HG02840 (cell line): ENCODE results near the gene DNAJC17.

Experiments
- ATAC-seq: cut with Tn5 transposase; IDR thresholded peaks from one replicate; pipeline ENCODE4 v1.9.1; 2021; ENCODE audit warnings: mild to moderate bottlenecking, moderate library complexity, moderate number of reproducible peaks; ENCODE audit not compliant: unreplicated experiment, low FRiP score

The DNAJC17 gene

DNA sequence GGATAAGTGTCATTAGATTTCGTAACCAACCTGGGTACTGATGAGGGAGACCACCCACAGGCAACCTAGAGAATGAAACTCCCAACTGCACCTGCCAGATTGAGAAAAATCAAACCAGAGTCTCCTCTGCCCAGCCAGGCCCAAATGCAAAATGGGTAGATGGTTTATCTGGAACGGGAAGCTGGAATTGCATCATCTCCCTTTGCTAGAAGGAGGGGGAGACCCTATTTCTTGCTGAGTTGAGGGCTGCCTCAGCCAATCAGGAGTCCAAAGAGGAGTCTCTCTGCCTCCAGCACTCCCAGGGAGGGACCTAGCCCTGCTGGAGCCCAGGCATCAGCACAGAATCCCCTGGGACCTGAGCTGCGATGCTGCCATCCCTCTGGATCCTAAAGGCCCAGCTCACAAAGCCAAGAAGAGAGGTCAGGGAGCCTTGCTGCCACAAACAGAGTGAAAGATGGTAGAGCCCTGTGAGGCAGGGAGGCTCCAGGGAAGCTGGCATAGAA, 60.3 kb downstream of the DNAJC17 start:
- ATAC-seq: no peak

DNA sequence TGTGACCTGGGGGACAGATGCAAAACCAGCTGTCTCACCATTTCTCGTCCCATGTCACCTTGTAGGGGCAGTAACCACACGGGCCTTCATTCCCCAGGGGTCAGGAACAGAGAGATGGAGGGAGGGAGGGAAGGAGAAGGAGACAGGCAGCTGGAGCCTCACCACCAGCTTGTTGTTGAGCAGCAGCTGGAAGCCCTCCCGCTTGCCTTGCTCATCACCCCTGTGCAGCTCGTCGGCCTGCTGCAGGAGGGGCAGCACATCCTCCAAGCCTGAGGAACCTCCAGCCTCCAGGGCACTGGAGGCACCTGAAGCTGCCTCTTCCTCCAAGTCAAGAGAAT, 62.5 kb downstream of the DNAJC17 start:
- no peak for ATAC-seq

DNA sequence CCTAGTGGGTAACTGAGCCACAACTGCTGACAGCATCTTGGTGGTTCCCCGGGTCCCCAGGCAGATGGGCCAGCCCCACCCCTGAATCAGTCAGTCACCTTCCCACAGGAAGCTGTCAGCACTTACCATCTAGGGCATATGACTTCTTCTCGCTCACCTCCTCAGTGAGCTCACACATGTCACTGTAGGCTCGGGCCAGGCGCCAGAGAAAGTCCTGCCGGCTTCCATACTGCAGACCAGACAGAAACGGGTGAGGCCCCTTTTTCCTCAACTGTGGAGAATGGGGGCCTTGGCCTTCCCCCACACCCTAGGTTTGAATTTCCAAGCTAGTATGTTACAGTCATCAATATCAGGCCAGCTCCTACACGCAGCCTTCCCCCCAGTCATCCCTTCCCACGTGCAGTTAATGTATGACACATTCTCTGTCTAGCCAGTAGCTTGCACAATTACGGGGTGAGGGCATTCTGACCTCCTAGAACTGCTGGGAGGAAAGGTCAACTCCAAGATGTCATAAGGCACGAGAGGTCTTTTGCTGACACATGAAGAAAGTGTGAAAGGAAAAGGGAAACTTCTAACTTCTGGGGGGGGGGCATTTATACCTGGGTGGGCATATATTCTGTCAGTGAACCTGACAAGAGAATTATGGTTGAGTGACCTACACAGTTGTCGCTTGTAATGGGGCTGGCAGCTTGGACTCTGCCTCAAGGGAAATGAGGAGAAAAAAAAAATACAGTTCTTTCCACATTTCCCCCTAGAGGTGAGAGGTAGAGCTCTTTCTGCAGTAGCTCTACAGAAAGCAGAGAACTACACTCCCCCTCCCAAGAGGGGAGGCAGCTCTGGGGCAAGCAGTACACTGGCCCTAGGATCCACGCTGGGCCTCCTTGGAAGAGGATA, 63.1 kb downstream of the DNAJC17 start:
- ATAC-seq: no peak

DNA sequence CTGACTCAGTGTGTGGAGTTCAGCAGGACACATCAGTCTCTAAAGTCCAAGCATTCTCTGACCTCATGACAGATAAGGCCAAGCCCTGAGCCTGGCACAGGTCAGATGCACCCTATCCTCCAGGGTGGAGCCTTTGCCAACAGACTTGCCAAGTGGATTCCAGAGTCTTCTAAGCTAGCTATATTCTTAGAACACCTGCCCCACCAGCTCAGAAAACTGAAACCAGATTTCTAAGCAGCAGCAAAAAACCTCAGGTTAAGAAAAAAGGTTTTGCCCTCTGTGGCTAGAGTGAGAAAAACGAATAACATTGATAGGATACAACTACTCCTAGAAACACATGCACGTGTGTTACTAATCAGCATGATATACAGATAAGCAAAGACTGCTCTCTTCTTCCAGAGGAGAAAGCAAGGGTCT, 63.8 kb downstream of the DNAJC17 start:
- ATAC-seq: no peak

DNA sequence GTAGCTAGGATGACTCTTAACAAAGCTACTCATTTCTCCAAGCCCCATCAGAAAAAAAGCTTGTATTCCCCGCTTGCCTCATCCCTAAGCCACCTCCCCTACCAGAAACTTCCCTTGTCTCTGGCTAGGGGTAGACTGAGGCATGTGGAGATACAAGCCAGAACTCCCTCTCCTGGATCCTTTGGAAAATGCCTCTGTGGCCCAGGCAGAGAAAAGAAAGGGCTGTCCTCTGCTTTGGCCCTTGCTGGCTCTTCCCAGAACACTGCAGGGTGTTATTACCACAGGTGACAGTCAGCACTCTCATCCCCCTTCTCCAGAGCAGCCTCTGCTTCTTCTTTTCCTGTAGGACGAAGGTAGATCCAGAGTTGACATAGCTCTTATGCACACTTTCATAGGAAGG, 67.4 kb downstream of the DNAJC17 start:
- ATAC-seq: no peak

DNA sequence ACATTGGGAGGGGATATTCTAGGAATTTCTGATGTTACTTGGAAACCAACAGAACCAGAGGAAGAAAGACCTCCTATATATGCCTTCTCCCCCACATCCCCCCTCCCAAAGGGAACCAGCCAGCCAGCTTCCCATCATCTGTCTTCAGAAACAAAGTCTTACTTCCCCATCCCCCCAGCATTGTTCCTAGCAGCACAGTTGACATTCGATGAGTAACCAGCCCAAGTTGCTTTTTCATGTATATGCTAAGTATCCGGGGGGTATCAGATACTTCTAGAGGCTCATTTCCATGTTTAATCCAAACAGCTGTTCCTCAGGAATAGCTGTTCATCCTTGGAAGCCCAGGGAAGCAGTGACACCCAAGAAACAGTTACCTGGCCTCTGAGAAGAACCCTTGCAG, 68.2 kb downstream of the DNAJC17 start:
- no peak for ATAC-seq

DNA sequence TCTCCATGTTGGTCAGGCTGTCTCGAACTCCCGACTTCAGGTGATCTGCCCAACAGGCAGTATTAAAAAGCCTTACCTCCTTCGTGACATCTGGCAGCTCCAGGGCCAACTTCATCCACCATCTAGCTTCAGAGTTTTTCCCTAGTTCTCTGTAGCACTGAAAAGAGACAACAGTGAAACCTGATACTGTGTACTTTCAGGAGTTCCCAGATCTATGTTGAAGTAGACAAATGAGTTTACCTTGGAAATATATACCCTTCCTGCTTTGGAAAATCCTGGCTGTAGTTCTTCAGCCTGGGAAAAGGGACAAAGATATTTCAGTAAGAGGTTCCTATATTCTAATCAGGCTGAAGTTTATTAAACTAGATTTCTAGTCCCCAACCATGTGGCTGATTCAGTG, 70.2 kb downstream of the DNAJC17 start:
- ATAC-seq: no peak

DNA sequence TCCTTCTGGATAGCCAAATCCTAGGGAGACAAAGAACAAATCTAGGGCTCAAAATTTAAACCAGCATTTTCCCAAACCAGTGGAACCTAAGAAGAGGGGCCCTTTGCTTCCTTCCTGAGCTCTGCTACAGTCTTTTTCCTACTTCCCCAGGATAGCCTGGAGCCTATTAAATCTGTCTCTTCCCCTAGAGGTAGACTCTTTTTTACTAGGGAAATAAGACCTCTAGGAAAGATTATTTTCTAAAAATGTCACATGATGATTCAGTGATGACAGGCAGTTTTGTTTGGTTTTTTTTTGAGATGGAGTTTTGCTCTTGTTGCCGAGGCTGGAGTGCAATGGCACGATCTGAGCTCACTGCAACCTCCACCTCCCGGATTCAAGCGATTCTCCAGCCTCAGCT, 70.7 kb downstream of the DNAJC17 start:
- no peak for ATAC-seq

DNA sequence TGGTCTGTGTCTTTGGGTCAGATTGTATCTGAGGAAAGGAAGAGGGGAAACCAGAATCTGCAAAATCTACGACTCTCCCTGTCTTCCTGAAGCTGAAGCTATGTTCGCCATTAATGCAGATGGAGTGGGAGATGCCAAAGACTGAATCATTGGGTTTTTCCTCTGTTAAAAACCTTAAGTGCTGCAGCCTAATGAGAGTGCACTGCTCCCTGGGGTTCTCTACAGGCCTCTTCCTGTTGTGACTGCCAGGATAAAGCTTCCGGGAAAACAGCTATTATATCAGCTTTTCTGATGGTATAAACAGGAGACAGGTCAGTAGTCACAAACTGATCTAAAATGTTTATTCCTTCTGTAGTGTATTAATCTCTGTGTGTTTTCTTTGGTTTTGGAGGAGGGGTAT, 76.2 kb downstream of the DNAJC17 start:
- no peak for ATAC-seq

DNA sequence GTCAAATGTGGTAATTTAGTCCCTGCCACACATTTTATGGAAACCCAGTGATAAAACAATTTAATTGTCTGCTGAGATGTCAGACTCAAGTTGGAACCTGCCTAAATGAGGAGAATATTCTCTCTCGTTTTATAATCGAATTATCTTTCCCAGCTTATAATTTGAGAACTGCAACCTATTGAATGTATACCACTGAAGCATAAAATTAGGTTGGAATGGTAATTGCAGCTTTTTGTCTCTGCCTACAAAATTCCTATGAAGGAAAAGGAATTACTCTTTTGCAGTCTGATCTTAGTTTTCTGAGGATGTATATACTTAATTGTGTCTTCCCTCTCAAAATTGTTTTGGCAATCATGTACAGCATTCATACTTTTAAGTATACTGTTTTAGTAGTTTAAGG, 83.4 kb downstream of the DNAJC17 start:
- no peak for ATAC-seq

DNA sequence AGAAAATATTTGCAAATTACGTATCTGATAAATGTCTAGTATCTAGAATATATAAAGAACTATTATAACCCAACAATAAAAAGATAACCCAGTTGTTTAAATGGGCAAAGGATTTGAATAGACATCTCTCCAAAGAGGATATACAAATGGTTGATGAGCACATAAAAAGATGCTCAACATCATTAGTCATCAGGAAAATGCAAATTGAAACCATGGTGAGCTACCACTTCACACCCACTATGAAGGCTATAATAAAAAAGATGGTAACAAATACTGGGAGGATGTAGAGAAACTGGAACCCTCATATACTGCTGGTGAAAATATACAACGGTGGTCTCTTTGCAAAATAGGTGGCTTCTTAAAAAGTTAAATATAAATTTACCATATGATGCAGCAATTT, 84.3 kb downstream of the DNAJC17 start:
- ATAC-seq: no peak

DNA sequence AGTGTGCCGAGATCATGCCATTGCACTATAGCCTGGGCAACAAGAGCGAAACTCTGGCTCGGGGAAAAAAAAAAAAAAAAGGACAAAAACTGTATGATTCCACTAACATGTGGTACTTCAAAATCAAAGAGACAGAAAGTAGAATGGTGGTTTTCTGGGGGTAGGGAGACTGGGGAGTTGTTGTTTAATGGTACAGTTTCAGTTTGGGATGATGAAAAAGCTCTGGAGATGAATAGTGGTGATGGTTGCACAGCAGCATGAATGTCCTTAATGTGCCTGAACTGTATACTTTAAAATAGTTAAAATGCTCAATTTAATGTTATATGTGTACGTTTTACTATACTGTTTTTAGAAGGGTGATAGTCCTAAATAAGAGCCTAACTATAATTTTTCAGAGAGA, 84.9 kb downstream of the DNAJC17 start:
- no peak for ATAC-seq

DNA sequence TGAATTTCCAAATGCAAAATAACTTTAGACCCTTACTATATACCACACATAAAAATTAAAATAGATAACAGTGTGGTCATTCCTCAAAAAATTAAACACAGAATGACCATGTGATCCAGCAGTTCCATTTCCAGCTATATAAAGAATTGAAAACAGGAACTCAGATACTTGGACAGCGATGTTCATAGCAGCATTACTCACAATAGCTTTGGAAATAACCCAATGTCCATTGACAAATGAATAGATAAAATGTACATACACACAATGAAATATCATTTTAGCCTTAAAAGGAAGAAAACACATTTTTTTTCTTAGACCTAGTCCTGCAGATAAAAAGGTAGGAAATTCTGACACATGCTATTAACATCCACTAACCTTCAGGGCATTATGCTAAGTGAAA, 85.6 kb downstream of the DNAJC17 start:
- no peak for ATAC-seq

DNA sequence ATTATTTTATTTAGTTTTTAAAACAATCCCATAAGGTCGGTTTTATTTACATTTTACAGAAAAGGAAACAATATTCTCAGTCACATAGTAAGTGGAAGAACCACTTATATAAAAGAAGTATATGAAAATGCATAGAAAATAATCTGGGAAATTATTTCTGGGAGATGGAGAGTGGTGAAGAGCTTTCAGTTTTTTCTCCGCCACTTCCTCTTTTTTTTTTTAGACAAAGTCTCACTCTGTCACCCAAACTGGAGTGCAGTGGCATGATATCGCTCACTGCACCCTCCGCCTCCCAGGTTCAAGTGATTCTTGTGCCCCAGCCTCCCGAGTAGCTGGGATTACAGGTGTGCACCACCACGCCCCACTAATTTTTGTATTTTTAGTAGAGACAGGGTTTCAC, 91.1 kb downstream of the DNAJC17 start:
- no peak for ATAC-seq
